Stimulated activated CD8-positive, alpha-beta memory T cell treated with anti-CD3 and anti-CD28 coated beads, Interleukin-4, amount 100 ng/mL, for 4 hours (primary cell): Measurements from ENCODE around the gene PSKH1.

Experiments
- DNase-seq, 2 donors: peaks; one replicate each; pipeline ENCODE4 v3.0.0-alpha.2; 2020; ENCODE audit warnings: low read depth in 2 of 2, low spot score in 1 of 2

The PSKH1 gene

GRCh38 chr16:67865318-67865717, 27.7 kb upstream of the PSKH1 start:
- DNase-seq = no peak

GRCh38 chr16:67868290-67868689, 24.8 kb upstream of the PSKH1 start:
- DNase-seq = no peak

DNA sequence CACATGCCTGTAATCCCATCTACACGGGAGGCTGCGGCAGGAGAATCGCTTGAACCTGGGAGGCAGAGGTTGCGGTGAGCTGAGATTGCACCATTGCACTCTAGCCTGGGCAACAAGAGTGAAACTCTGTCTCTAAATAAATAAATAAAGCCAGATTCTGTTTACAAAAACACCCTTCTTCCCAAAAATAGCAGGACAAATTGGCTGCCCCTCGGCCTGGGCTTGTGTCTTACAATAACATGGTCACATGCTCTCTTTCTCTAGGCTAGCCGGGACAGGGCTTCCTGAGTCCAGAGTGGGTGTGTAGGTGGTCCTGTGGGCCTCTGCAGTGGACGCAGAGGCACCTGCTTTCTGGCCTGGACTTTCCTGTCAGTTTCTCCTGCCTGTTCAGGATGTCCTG, 23.4 kb upstream of the PSKH1 start:
- DNase-seq = no peak

- no peak for DNase-seq
Observed at GRCh38 chr16:67871256-67871655, 21.8 kb upstream of the PSKH1 start.

DNA sequence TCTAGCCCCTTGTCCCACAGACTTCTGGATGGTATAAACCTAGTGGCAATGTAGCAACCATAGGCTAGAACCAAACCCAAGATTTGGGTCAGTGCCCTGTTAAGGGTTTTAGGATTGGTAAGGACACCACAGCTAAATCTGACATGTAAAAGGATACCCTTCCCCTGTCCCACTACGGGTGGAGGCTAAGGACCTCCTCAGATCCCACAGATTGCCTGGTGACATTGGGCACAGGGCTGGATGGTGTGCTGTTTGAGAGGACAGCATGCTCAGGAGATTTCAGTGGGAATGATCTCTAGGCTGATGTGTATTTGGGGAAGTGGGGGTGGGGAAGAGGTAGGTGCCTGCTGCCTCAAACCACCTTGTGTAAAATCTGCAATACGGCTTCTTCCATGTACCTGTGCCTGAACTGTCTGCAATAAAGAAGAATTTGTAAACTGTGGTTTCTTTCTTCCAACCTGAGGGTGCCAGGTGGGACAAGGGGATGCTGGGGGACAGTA, 20.9 kb upstream of the PSKH1 start:
- no peak for DNase-seq

DNA sequence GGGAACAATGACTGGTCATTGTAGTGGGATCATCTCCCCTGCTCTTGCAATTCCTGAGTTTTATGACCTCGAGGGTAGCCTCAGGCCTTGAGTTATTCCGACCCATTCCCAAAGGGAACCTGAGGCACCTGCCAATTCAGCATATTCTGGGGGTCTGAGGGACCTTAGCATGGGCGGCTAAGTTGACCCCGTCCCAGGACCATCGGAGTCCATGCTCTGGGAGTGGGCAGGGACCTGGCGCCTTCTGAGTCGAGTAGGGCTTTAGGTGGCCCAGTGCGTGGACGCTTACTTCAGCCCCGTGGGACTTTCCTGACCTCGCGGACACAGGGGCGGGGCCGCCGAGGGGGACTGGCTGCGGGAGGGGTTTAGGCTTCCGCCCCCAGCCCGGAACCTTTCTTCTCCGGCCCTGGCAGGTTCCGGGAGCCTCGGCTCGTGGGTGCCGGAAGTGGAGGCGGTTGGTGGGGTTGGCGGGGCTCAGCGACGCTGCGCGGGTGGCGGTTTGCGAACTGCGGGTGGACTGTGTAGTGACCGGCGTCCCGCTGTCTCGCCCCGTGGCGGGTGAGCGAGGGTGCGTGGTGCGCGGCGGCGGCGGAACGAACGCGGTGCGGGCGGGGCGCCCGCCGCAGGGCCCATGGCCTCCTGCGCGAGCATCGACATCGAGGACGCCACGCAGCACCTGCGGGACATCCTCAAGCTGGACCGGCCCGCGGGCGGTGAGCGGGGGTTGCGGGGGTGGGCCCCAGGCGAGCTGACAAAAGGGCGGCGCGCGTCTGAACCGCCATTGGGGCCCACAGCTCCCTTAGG, 20.2 kb upstream of the PSKH1 start, which contains the start of gene EDC4:
EDC4 (plus strand) TSS at position 422 of the 804 bp plus-strand sequence; CDS start at position 632, 210 bp downstream.
- DNase-seq = peak; percentile 72 to 73

DNA sequence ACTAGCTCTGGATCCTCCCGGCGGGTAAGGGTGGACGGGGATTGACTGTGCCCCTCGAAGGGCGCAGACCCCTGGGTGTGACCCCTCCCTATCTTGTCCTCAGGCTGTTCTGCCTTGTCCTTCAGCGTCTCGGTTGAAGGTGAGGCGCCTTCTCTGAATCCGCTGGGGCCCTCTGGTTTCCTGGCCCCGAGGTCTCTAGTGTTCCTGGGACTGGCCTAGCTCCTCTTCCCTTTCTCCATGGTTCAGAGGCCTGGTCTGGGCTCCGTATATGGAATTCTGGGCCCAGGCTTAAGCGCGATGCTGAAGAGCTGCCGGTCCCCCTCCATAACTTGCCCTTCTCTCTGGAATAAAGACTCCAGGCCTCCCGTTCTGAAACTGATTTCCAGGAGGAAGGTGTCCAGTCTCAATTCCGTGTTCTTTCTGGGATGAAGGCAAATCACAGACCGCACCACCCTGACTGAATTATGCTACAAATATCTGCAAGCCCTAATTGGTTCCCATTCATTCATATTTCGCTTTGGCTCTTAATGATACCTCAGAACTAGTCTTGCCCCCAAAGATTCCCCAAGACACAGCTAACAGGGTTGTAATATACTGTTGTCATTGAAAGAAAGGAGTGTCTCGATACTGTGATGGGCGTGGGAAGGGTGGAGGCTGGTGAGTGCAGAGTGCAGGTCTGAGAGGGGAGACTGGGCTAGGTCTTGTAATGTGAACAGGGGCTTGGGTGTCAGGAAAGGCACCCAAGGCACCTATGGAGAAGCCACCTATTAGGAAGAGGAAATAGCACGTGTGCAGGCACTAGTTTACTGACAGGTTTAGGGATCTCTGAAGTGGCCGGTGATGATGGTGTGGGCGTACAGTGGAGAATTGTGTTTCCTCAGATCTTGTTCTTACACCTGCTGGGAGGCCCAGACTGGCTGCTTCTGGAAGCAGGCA, 19.4 kb upstream of the PSKH1 start:
- no peak for DNase-seq

GRCh38 chr16:67874372-67874771, 18.7 kb upstream of the PSKH1 start:
- DNase-seq = no peak

GRCh38 chr16:67877064-67877463, 16.0 kb upstream of the PSKH1 start:
- DNase-seq = no peak

DNA sequence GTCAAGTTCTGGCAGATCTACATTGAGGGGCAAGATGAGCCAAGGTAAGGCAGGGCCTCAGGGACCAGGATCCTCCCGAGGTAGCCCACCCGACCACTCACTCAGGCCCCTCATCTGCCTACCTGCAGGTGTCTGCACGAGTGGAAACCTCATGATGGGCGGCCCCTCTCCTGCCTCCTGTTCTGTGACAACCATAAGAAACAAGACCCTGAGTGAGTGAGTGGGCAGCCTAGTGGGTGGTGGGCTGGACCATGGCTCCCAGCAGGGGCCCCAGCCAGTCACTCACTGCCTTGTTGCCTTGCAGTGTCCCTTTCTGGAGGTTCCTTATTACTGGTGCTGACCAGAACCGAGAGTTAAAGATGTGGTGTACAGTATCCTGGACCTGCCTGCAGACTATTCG, 14.8 kb upstream of the PSKH1 start:
- no peak for DNase-seq

GRCh38 chr16:67878846-67879245, 14.2 kb upstream of the PSKH1 start:
- no peak for DNase-seq

DNA sequence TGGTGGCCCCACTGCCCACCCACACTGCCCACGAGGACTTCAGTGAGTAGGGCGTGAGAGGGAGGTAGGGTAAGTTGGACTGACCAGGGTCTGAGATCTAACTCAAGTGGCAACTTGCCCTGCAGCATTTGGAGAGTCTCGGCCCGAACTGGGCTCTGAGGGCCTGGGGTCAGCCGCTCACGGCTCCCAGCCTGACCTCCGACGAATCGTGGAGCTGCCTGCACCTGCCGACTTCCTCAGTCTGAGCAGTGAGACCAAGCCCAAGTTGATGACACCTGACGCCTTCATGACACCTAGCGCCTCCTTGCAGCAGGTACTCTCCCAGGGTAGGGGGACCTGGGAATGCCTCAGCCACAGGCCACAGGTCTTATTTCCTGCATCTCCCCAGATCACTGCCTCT, 13.6 kb upstream of the PSKH1 start:
- DNase-seq = no peak

- DNase-seq = no peak
Observed at GRCh38 chr16:67879936-67880335, 13.1 kb upstream of the PSKH1 start.

GRCh38 chr16:67880584-67880983, 12.5 kb upstream of the PSKH1 start:
- no peak for DNase-seq

DNA sequence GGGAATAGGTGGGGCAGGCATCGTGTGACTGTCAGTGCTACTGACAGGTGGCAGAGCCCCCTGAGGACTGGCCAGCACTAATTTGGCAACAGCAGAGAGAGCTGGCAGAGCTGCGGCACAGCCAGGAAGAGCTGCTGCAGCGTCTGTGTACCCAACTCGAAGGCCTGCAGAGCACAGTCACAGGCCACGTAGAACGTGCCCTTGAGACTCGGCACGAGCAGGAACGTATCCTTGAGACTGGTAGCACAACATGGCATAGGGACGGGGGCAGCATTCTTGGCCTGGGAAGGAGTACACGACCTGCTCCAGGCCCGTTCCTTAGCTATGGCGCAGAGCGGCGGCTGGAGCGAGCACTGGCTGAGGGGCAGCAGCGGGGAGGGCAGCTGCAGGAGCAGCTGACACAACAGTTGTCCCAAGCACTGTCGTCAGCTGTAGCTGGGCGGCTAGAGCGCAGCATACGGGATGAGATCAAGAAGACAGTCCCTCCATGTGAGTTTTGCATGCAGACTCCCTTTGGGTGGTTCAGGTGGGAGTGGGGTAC, 11.4 kb upstream of the PSKH1 start:
- no peak for DNase-seq

- no peak for DNase-seq
Observed at GRCh38 chr16:67882374-67883145, 10.5 kb upstream of the PSKH1 start.

DNA sequence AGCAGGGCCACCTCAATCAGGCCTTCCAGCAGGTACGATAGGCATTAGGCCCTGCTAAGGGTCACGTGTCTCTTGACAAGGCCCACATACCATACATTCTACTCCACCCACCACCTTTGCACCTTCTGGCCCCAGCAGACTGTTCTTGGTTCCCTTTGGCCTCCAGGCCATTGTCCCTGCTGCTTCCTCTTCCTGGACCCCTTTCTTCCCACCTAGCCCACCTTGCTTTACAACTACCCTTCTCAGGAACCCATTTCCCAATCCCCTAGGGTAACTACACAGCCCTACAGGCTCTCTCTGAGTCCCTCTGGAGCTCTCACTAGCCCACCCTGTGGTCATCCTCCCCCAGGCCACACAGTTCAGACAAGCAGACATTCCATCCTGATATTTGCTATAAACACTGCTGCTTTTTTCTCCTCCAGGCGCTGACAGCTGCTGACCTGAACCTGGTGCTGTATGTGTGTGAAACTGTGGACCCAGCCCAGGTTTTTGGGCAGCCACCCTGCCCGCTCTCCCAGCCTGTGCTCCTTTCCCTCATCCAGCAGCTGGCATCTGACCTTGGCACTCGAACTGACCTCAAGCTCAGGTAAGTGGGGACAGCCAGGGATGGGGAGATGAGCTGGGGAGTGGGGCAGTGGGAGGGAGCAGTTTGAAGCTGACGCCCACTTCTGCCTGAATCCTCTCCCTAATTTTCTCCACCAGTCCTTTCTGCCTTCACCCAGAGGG, 9.7 kb upstream of the PSKH1 start:
- DNase-seq = no peak

DNA sequence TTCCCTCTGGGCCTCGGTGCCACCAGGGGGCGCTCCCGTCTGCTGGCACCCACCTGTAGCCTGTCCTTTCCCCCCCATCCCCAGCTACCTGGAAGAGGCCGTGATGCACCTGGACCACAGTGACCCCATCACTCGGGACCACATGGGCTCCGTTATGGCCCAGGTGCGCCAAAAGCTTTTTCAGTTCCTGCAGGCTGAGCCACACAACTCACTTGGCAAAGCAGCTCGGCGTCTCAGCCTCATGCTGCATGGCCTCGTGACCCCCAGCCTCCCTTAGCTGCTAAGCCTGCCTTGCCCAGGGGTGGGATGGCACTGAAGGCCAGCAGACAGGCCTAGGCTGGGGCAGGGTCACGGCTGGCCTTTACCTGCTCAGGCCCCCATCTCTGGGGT, 9.2 kb upstream of the PSKH1 start:
- peak; percentile 38 to 49 for DNase-seq

- no peak for DNase-seq
Observed at GRCh38 chr16:67884684-67885083, 8.4 kb upstream of the PSKH1 start, which contains the start of gene NRN1L. TSS of gene NRN1L (plus strand) at chr16:67884885. CDS start at chr16:67884904, 19 bp downstream.

- no peak for DNase-seq
Observed at GRCh38 chr16:67885545-67885944, 7.5 kb upstream of the PSKH1 start.
